GM18909 (cell line): Measurements from ENCODE around the gene UNC13C.

Experiments used
- ATAC-seq: cut with Tn5 transposase; IDR thresholded peaks from one replicate; pipeline ENCODE4 v1.9.1; 2021; ENCODE audit warnings: mild to moderate bottlenecking; ENCODE audit not compliant: unreplicated experiment, poor library complexity

Gene UNC13C

GRCh38 chr15:54605556-54605955 is 627.3 kb downstream of the UNC13C start:
- no peak for ATAC-seq

GRCh38 chr15:54608876-54609835 is 630.9 kb downstream of the UNC13C start:
- ATAC-seq: no peak

GRCh38 chr15:54618120-54618519 is 639.9 kb downstream of the UNC13C start:
- no peak for ATAC-seq

- ATAC-seq: no peak
Measured at GRCh38 chr15:54619180-54619579, 640.9 kb downstream of the UNC13C start.

- ATAC-seq: no peak
Measured at GRCh38 chr15:54620916-54621315, 642.7 kb downstream of the UNC13C start.

GRCh38 chr15:54636147-54636546 is 657.9 kb downstream of the UNC13C start:
- no peak for ATAC-seq

- no peak for ATAC-seq
Measured at GRCh38 chr15:54638666-54639065, 660.4 kb downstream of the UNC13C start.

- no peak for ATAC-seq
Measured at GRCh38 chr15:54640873-54641272, 662.6 kb downstream of the UNC13C start.

GRCh38 chr15:54644796-54645195 is 666.6 kb downstream of the UNC13C start:
- ATAC-seq: no peak

GRCh38 chr15:54659646-54660045 is 681.4 kb downstream of the UNC13C start:
- ATAC-seq: no peak

- no peak for ATAC-seq
Measured at GRCh38 chr15:54660356-54660755, 682.1 kb downstream of the UNC13C start.

GRCh38 chr15:54675241-54675640 is 697.0 kb downstream of the UNC13C start:
- no peak for ATAC-seq

- no peak for ATAC-seq
Measured at GRCh38 chr15:54681584-54681983, 703.3 kb downstream of the UNC13C start.
